Small intestine (tissue), 7 donors: ENCODE measurements around the gene STK25. TPM values are rescaled to one million over a fixed set of nuclear protein-coding genes. Genes with fewer than 3 reads are reported as not detected.

ENCODE experiments used
- DNase-seq, 2 donors: peaks; one replicate each; pipeline versions ENCODE4 v3.0.0 to v3.0.0-alpha.2; 2013
- FAIRE-seq: peaks from 2 replicates; lab custom pipeline; 2012; peaks lifted over from hg19 to GRCh38; lab: Jason Lieb, UNC
- H3K27ac ChIP-seq, 3 donors: one replicate each; pipeline ENCODE4 v1.5.1; 2013; ENCODE audit warnings: low read length in 2 of 3, mild to moderate bottlenecking in 2 of 3, control low read depth in 1 of 3, inconsistent platforms in 1 of 3, low read depth in 1 of 3, moderate library complexity in 1 of 3
- H3K27me3 ChIP-seq, 3 donors: one replicate each; pipeline ENCODE4 v1.6.1; 2013; ENCODE audit warnings: low read length in 3 of 3, inconsistent platforms in 1 of 3; ENCODE audit not compliant: control insufficient read depth in 3 of 3, insufficient read depth in 3 of 3
- H3K36me3 ChIP-seq, 3 donors: one replicate each; pipeline ENCODE4 v1.6.1; 2013; ENCODE audit warnings: low read length in 3 of 3, inconsistent platforms in 1 of 3, low read depth in 1 of 3, mild to moderate bottlenecking in 1 of 3, moderate library complexity in 1 of 3; ENCODE audit not compliant: control insufficient read depth in 3 of 3, insufficient read depth in 2 of 3
- H3K4me1 ChIP-seq, 3 donors: one replicate each; pipeline ENCODE4 v1.6.1; 2013; ENCODE audit warnings: low read length in 2 of 3, inconsistent platforms in 1 of 3, low read depth in 1 of 3, mild to moderate bottlenecking in 1 of 3, moderate library complexity in 1 of 3; ENCODE audit not compliant: control insufficient read depth in 3 of 3, insufficient read depth in 2 of 3
- H3K4me3 ChIP-seq, 3 donors: one replicate each; pipeline ENCODE4 v1.5.1; 2013; ENCODE audit warnings: low read length in 3 of 3, control low read depth in 1 of 3, inconsistent platforms in 1 of 3, low read depth in 1 of 3, mild to moderate bottlenecking in 1 of 3, moderate library complexity in 1 of 3
- H3K9me3 ChIP-seq, 2 donors: one replicate each; pipeline ENCODE4 v1.6.1; 2013; ENCODE audit warnings: low read depth in 1 of 2, low read length in 1 of 2; ENCODE audit not compliant: control insufficient read depth in 2 of 2, insufficient read depth in 1 of 2
- WGBS, 3 donors: extraction: QIAGEN DNeasy Blood & Tissue Kit; methylation state at CpG; one replicate each; pipeline ENCODE4 v1.1.7; 2013; 5-methylcytosine and 5-hydroxymethylcytosine counted together
- polyA plus RNA-seq, 4 donors: library from polyadenylated mRNA; stranded (reverse) in 3 of 4; unstranded in 1 of 4; fragments of 200-250 nt in 3 of 4; fragments of 120-200 nt in 1 of 4; gene quantifications; one replicate each; pipeline versions ENCODE4 v1.2.1 to v1.2.3, GENCODE V29; 2013
- donor health status: healthy with polysubstance abuse.
- donor health status: control.
- donor health status: control.
- donor health status: Bipolar disorder and iron deficiency.
- donor health status: healthy.

The STK25 gene
- polyA plus RNA-seq, 4 donors: 122 to 190 (median 150) TPM

GRCh38 chr2:241522477-241522876, 14.1 kb upstream of the STK25 start:
- no peak for DNase-seq
- Histone ChIP-seq H3K4me1 (no peaks in the 10 kb centered on the region), H3K36me3 (no peaks in the 10 kb centered on the region), H3K27ac (no peak overlapping the region), H3K27me3 (peaks cover 0 to 6% (median 0%) of the 10 kb centered on the region in 3 donors), H3K9me3 (peaks cover 0 to 16% of the 10 kb centered on the region in 2 donors), H3K4me3 (no peak overlapping the region)
- no peak for FAIRE-seq
- WGBS, 3 donors: 78 to 85% (median 84%) methylated on average over 5 of the region's 5 CpGs

GRCh38 chr2:241519669-241520068, 11.3 kb upstream of the STK25 start:
- Histone ChIP-seq H3K27me3 (peaks cover 0 to 6% (median 0%) of the 10 kb centered on the region in 3 donors), H3K9me3 (peaks cover 0 to 6% of the 10 kb centered on the region in 2 donors), H3K4me1 (no peaks in the 10 kb centered on the region), H3K36me3 (no peaks in the 10 kb centered on the region), H3K27ac (no peak overlapping the region), H3K4me3 (no peak overlapping the region)
- no peak for FAIRE-seq
- 74 to 82% (median 77%) methylated on average over 11 of the region's 11 CpGs for WGBS, 3 donors
- DNase-seq: no peak

GRCh38 chr2:241517297-241517696, 8.9 kb upstream of the STK25 start:
- DNase-seq (no peak), FAIRE-seq (no peak)
- H3K4me1 ChIP-seq: no peaks in the 10 kb centered on the region
- no peak overlapping the region for H3K4me3 ChIP-seq
- no peak overlapping the region for H3K27ac ChIP-seq
- WGBS, 3 donors: 91 to 96% (median 92%) methylated on average over 6 of the region's 6 CpGs
- peaks cover 0 to 4% of the 10 kb centered on the region in 2 donors for H3K9me3 ChIP-seq
- H3K36me3 ChIP-seq: no peaks in the 10 kb centered on the region
- H3K27me3 ChIP-seq: peaks cover 0 to 6% (median 0%) of the 10 kb centered on the region in 3 donors

- H3K27ac ChIP-seq: no peak overlapping the region
- H3K9me3 ChIP-seq: peaks cover 0 to 4% of the 10 kb centered on the region in 2 donors
- no peak for DNase-seq
- 95 to 99% (median 96%) methylated on average over 3 of the region's 3 CpGs for WGBS, 3 donors
- no peak for FAIRE-seq
- no peak overlapping the region for H3K4me3 ChIP-seq
- H3K4me1 ChIP-seq: no peaks in the 10 kb centered on the region
- H3K27me3 ChIP-seq: peaks cover 0 to 6% (median 0%) of the 10 kb centered on the region in 3 donors
- peaks cover 0 to 3% (median 0%) of the 10 kb centered on the region in 3 donors for H3K36me3 ChIP-seq
Observed at GRCh38 chr2:241516520-241516965, 8.2 kb upstream of the STK25 start.

GRCh38 chr2:241514986-241515737, 6.8 kb upstream of the STK25 start:
- no peak overlapping the region for H3K4me3 ChIP-seq
- FAIRE-seq: no peak

GRCh38 chr2:241514553-241514952, 6.2 kb upstream of the STK25 start:
- WGBS, 3 donors: 68 to 77% (median 76%) methylated on average over 5 of the region's 5 CpGs
- Histone ChIP-seq H3K4me3 (no peak overlapping the region), H3K9me3 (peaks cover 0 to 4% of the 10 kb centered on the region in 2 donors), H3K36me3 (peaks cover 0 to 3% (median 0%) of the 10 kb centered on the region in 3 donors), H3K27ac (no peak overlapping the region), H3K4me1 (peaks cover 0 to 5% (median under 1%) of the 10 kb centered on the region in 3 donors), H3K27me3 (peaks cover 0 to under 1% (median 0%) of the 10 kb centered on the region in 3 donors)
- DNase-seq (no peak), FAIRE-seq (no peak)

More at GRCh38 chr2:241514986-241515737, 6.8 kb upstream of the STK25 start:
- Histone ChIP-seq H3K27me3 (peaks cover 0 to 6% (median 0%) of the 10 kb centered on the region in 3 donors), H3K27ac (no peak overlapping the region), H3K9me3 (peaks cover 0 to 4% of the 10 kb centered on the region in 2 donors), H3K4me1 (peaks cover 0 to 4% (median 0%) of the 10 kb centered on the region in 3 donors), H3K36me3 (peaks cover 0 to 3% (median 0%) of the 10 kb centered on the region in 3 donors)
- DNase-seq: peak in 1 of 2 donors; percentile 33
- 23 to 52% (median 41%) methylated on average over 10 of the region's 10 CpGs for WGBS, 3 donors

GRCh38 chr2:241511091-241511741, 2.8 kb upstream of the STK25 start:
- Histone ChIP-seq H3K4me3 (no peak overlapping the region), H3K27me3 (no peaks in the 10 kb centered on the region), H3K36me3 (peaks cover 0 to 6% (median 0%) of the 10 kb centered on the region in 3 donors), H3K27ac (no peak overlapping the region), H3K4me1 (peaks cover 0 to 15% (median 6%) of the 10 kb centered on the region in 3 donors), H3K9me3 (no peaks in the 10 kb centered on the region)
- WGBS, 3 donors: 66 to 88% (median 80%) methylated on average over 6 of the region's 6 CpGs
- no peak for FAIRE-seq
- peak in 1 of 2 donors; percentile 61 for DNase-seq

GRCh38 chr2:241509155-241509784, 886 bp upstream of the STK25 start:
- Histone ChIP-seq H3K36me3 (peaks cover 0 to 24% (median 0%) of the 10 kb centered on the region in 3 donors), H3K27ac (peak overlapping the region; percentile 27 to 83 (median 62)), H3K9me3 (no peaks in the 10 kb centered on the region), H3K4me3 (peak overlapping the region; percentile 48 to 97 (median 73)), H3K4me1 (peaks cover 0 to 15% (median 6%) of the 10 kb centered on the region in 3 donors), H3K27me3 (no peaks in the 10 kb centered on the region)
- 18 to 31% (median 26%) methylated on average over 24 of the region's 24 CpGs for WGBS, 3 donors
- FAIRE-seq: no peak
- peak in 1 of 2 donors; percentile 59 for DNase-seq
